Effector CD4-positive, alpha-beta T cell (primary cell): Measurements from ENCODE around the gene PIAS1.
"Not testable (repeated sequence)": the region's sequence is repeated elsewhere in the genome, so short reads cannot be mapped to it uniquely, and the experiment has no call there.

Source experiments
- DNase-seq: peaks from one replicate; pipeline ENCODE4 v3.0.0-alpha.2; 2020

PIAS1 gene

GRCh38 chr15:68126396-68126795 is 72.3 kb downstream of the PIAS1 start:
- no peak for DNase-seq

GRCh38 chr15:68129072-68129471 is 75.0 kb downstream of the PIAS1 start:
- no peak for DNase-seq

- no peak for DNase-seq
Measured at GRCh38 chr15:68130851-68131250, 76.7 kb downstream of the PIAS1 start.

GRCh38 chr15:68137096-68137495 is 83.0 kb downstream of the PIAS1 start:
- no peak for DNase-seq

GRCh38 chr15:68143129-68143528 is 89.0 kb downstream of the PIAS1 start:
- no peak for DNase-seq

GRCh38 chr15:68143785-68144184 is 89.7 kb downstream of the PIAS1 start:
- DNase-seq = no peak

- DNase-seq = no peak
Measured at GRCh38 chr15:68145706-68146105, 91.6 kb downstream of the PIAS1 start.

GRCh38 chr15:68148039-68148438 is 93.9 kb downstream of the PIAS1 start:
- DNase-seq = no peak

- no peak for DNase-seq
Measured at GRCh38 chr15:68149059-68149458, 94.9 kb downstream of the PIAS1 start.

GRCh38 chr15:68150187-68150586 is 96.1 kb downstream of the PIAS1 start:
- no peak for DNase-seq

- no peak for DNase-seq
Measured at GRCh38 chr15:68151277-68151676, 97.2 kb downstream of the PIAS1 start.

- no peak for DNase-seq
Measured at GRCh38 chr15:68152342-68152741, 98.2 kb downstream of the PIAS1 start.

- no peak for DNase-seq
Measured at GRCh38 chr15:68154923-68155559, 100.9 kb downstream of the PIAS1 start.

- DNase-seq = no peak
Measured at GRCh38 chr15:68157074-68157473, 103.0 kb downstream of the PIAS1 start.

GRCh38 chr15:68158046-68158628 is 104.0 kb downstream of the PIAS1 start:
- no peak for DNase-seq

- DNase-seq = no peak
Measured at GRCh38 chr15:68163191-68163590, 109.1 kb downstream of the PIAS1 start.

GRCh38 chr15:68166847-68167246 is 112.7 kb downstream of the PIAS1 start:
- DNase-seq = no peak

- not testable (repeated sequence) for DNase-seq
Measured at GRCh38 chr15:68172037-68172436, 117.9 kb downstream of the PIAS1 start.

GRCh38 chr15:68173119-68173518 is 119.0 kb downstream of the PIAS1 start:
- DNase-seq = no peak

- no peak for DNase-seq
Measured at GRCh38 chr15:68175526-68175925, 121.4 kb downstream of the PIAS1 start.

- DNase-seq = no peak
Measured at GRCh38 chr15:68176601-68177000, 122.5 kb downstream of the PIAS1 start.

GRCh38 chr15:68177742-68178141 is 123.6 kb downstream of the PIAS1 start:
- no peak for DNase-seq

GRCh38 chr15:68183616-68184315 is 129.7 kb downstream of the PIAS1 start:
- DNase-seq = no peak
